ENCODE measurements around the gene COL8A2. TPM values are rescaled to one million over a fixed set of nuclear protein-coding genes. Genes with fewer than 3 reads are reported as not detected.

COL8A2 gene
- total RNA-seq, 1 experiment from 2014 or later = 2.2 TPM

- no peak for DNase-seq (ENCODE audit: low read depth)
These were observed 12.2 kb upstream of the COL8A2 start for GRCh38 chr1:36137226-36137625.

GRCh38 chr1:36136535-36136934, 11.5 kb upstream of the COL8A2 start:
- peak; percentile 85 for DNase-seq (ENCODE audit: low read depth)

GRCh38 chr1:36135796-36136195, 10.8 kb upstream of the COL8A2 start:
- DNase-seq (ENCODE audit: low read depth) = no peak

- no peak for DNase-seq (ENCODE audit: low read depth)
These were observed 10.3 kb upstream of the COL8A2 start for GRCh38 chr1:36135330-36135667.

- DNase-seq (ENCODE audit: low read depth) = peak; percentile 75
These were observed 9.7 kb upstream of the COL8A2 start for GRCh38 chr1:36134505-36135329.

GRCh38 chr1:36134031-36134430, 9.0 kb upstream of the COL8A2 start:
- no peak for DNase-seq (ENCODE audit: low read depth)

GRCh38 chr1:36133484-36133883, 8.5 kb upstream of the COL8A2 start:
- DNase-seq (ENCODE audit: low read depth) = peak; percentile 97

GRCh38 chr1:36132029-36132428, 7.0 kb upstream of the COL8A2 start:
- no peak for DNase-seq (ENCODE audit: low read depth)

- DNase-seq (ENCODE audit: low read depth) = no peak
These were observed 3.8 kb upstream of the COL8A2 start for GRCh38 chr1:36128905-36129206.

GRCh38 chr1:36128126-36128904, 3.3 kb upstream of the COL8A2 start:
- DNase-seq (ENCODE audit: low read depth) = peak; percentile 89

- DNase-seq (ENCODE audit: low read depth) = no peak
These were observed 1.9 kb upstream of the COL8A2 start for GRCh38 chr1:36126797-36127500.

- DNase-seq (ENCODE audit: low read depth) = no peak
These were observed 1.1 kb upstream of the COL8A2 start for GRCh38 chr1:36126005-36126716.

- DNase-seq (ENCODE audit: low read depth) = no peak
These were observed 456 bp downstream of the COL8A2 start for GRCh38 chr1:36124404-36125128.

GRCh38 chr1:36123356-36123755, 1.7 kb downstream of the COL8A2 start:
- peak; percentile 52 for DNase-seq (ENCODE audit: low read depth)

GRCh38 chr1:36122062-36123030, 2.7 kb downstream of the COL8A2 start:
- no peak for DNase-seq (ENCODE audit: low read depth)

- DNase-seq (ENCODE audit: low read depth) = no peak
These were observed 5.6 kb downstream of the COL8A2 start for GRCh38 chr1:36119456-36119855.

GRCh38 chr1:36118447-36119204, 6.4 kb downstream of the COL8A2 start:
- no peak for DNase-seq (ENCODE audit: low read depth)

- no peak for DNase-seq (ENCODE audit: low read depth)
These were observed 8.1 kb downstream of the COL8A2 start for GRCh38 chr1:36116901-36117300.

- peak; percentile 61 for DNase-seq (ENCODE audit: low read depth)
These were observed 9.1 kb downstream of the COL8A2 start for GRCh38 chr1:36115931-36116330.
